ENCODE measurements around the gene SSU72. TPM values are rescaled to one million over a fixed set of nuclear protein-coding genes. Genes with fewer than 3 reads are reported as not detected.
"Not testable (repeated sequence)": the region's sequence is repeated elsewhere in the genome, so short reads cannot be mapped to it uniquely, and the experiment has no call there.

The SSU72 gene
- total RNA-seq, 1 donor from 2014 or later = 137 TPM

DNA sequence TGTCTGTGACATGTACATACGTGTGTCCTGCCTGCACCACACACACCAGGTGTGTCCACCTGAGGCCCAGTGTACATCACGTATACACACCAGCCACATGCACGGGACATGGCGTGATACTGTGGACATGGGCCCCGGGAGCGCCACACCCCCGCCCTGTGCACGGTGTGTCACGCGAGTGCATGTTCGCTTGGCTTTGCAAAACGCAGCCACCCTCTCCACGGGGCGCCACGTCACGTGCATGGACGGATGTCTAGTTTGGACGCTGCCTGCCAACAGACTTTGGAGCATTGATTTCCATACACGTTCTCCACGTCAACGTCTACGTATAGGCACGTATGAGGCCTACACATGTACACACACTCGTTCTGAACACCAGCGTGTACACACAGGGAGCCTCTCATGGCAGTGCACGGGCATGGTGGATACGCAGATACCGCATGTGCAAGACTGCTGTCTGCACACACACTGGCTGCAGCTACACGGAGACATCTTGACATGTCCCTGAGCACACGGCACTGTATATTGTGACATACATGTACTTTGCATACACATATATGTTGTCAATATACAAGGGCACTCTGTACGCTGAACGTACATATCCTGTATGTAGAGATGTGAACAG is 36.9 kb downstream of the SSU72 start:
- Mint-ChIP-seq H3K9me3 (no peaks in the 10 kb centered on the region), H3K4me3 (no peak overlapping the region), H3K27ac (no peak overlapping the region), H3K4me1 (ENCODE audit: low read depth) (no peaks in the 10 kb centered on the region), H3K36me3 (ENCODE audit: low read depth) (peaks cover 9% of the 10 kb centered on the region), H3K27me3 (ENCODE audit: insufficient read depth) (peaks cover 3% of the 10 kb centered on the region)
- intact Hi-C loops (cut with micrococcal nuclease) = no loop called here
- DNase-seq (ENCODE audit: low spot score) = no peak

DNA sequence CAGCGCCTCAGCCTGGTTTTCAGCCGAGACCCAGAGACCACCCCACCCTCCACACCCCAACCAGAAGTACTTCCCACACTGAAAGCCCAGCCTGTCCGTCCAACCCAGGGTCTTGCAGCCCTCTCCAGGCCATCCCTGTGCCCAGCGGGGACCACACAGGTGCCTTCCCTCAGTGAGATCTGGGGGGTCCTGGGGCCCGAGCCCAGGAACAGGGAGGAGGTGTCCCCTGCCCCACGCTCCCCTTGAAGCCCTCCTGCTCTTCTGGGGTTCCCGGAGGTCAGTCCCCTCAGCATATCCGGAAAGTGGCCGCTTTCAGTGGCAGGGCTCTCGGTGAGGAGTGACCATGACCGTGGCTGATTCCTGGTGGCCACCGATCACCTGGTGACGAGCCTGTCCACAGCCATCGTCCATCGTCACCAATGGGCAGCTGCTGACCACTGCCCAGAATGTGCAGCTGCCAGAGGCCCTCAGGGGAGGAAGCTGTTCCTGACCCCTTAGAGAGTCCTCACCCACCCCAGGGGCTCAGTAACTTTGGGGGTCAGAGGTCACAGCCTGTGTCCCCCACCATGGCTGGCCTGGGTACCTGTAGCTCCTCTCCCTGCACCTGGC is 37.6 kb downstream of the SSU72 start:
- no peak for DNase-seq (ENCODE audit: low spot score)
- Mint-ChIP-seq H3K27ac (no peak overlapping the region), H3K27me3 (ENCODE audit: insufficient read depth) (peaks cover 3% of the 10 kb centered on the region), H3K4me3 (no peak overlapping the region), H3K36me3 (ENCODE audit: low read depth) (peaks cover 9% of the 10 kb centered on the region), H3K4me1 (ENCODE audit: low read depth) (no peaks in the 10 kb centered on the region), H3K9me3 (peaks cover 2% of the 10 kb centered on the region)
- intact Hi-C loops (cut with micrococcal nuclease) = no loop called here

- Mint-ChIP-seq H3K27me3 (ENCODE audit: insufficient read depth) (peaks cover 3% of the 10 kb centered on the region), H3K36me3 (ENCODE audit: low read depth) (peaks cover 5% of the 10 kb centered on the region), H3K4me3 (no peak overlapping the region), H3K27ac (no peak overlapping the region), H3K4me1 (ENCODE audit: low read depth) (no peaks in the 10 kb centered on the region), H3K9me3 (peaks cover 6% of the 10 kb centered on the region)
- DNase-seq (ENCODE audit: low spot score) = no peak
- intact Hi-C loops (cut with micrococcal nuclease) = no loop called here
Measured at GRCh38 chr1:1536019-1536937, 38.4 kb downstream of the SSU72 start.

DNA sequence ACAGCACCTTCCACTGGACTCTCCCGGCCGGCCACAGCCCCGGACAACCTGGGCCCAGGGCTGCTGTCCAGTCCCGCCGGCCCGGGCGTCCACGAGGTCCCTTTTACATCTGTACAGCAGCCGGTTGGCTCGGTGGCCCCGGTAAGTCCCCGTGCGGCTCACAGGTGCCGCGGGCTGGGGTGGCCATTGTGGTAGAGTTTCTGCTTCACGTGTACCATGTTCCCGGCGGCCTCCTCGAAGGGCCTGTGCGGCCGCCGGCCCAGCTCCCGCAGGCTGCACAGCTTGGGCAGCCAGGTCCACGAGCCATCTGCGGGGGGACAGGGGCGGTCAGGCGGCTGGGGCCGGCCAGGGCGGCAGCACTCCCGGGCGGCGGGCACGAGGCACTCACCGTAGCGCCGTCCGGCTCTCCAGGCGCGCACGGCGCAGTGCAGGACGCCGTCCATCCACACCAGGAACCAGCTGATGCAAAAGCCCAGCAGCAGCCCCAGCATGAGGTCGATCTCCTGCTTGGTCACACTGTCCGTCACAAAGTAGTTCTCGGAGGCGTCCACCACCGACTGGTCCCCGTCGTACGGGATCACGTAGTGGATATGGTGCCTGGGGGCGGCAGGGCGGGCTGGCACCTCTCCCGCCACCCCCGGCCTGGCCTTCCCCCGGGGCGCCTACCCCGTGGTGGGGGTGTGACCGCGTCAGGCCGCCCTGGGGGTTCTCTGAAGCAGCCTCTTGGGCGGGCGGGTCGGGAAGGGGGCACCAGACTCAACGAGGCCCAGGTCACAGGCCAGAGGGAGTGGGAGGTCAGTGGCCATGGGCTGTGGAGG is 39.3 kb downstream of the SSU72 start:
- H3K27ac Mint-ChIP-seq = no peak overlapping the region
- intact Hi-C loops (cut with micrococcal nuclease) = no loop called here
- peaks cover 3% of the 10 kb centered on the region for H3K27me3 Mint-ChIP-seq (ENCODE audit: insufficient read depth)
- H3K4me3 Mint-ChIP-seq = no peak overlapping the region
- H3K9me3 Mint-ChIP-seq = peaks cover 6% of the 10 kb centered on the region
- H3K36me3 Mint-ChIP-seq (ENCODE audit: low read depth) = peaks cover 8% of the 10 kb centered on the region
- no peaks in the 10 kb centered on the region for H3K4me1 Mint-ChIP-seq (ENCODE audit: low read depth)
- no peak for DNase-seq (ENCODE audit: low spot score)

DNA sequence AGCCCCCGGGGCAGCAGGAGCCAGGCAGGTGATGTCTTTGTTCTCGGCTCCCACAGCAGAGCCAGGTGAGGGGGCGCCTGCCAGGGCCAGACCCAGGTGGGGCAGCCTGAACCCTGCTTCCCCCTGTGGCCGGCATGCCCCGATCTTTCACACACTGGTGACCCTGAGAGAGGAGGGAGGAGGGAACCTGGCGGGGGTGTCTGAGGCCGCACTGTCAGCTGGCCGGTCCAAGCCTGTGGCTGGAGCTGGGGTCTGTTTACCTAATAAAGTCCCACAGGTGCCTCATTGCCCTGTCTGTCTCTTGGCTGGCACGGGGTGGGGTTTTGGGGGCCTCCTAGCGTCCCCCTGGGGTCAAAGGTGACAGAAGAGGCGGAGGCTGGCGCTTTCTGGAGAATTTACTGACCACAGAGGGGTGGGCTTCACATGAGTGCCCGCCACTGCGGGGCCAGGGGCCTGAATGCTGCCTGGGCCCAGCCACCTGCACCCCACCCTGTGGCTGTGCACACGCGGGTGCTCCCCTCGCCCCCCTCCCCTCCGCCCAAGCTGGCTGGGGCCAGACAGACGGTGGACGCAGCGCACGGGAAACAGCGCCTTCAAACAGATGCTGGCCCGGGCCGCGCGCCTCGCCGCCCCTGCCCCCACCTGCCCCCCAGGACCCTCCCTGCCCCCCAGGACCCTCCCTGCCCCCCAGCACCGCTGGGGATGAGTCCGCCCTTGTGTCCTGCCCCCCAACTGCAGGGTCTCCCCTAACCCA is 40.1 kb downstream of the SSU72 start:
- intact Hi-C loops (cut with micrococcal nuclease) = no loop called here
- Mint-ChIP-seq H3K27ac (no peak overlapping the region), H3K4me1 (ENCODE audit: low read depth) (no peaks in the 10 kb centered on the region), H3K4me3 (no peak overlapping the region), H3K36me3 (ENCODE audit: low read depth) (peaks cover 16% of the 10 kb centered on the region), H3K27me3 (ENCODE audit: insufficient read depth) (peaks cover 3% of the 10 kb centered on the region), H3K9me3 (peaks cover 6% of the 10 kb centered on the region)
- no peak for DNase-seq (ENCODE audit: low spot score)

DNA sequence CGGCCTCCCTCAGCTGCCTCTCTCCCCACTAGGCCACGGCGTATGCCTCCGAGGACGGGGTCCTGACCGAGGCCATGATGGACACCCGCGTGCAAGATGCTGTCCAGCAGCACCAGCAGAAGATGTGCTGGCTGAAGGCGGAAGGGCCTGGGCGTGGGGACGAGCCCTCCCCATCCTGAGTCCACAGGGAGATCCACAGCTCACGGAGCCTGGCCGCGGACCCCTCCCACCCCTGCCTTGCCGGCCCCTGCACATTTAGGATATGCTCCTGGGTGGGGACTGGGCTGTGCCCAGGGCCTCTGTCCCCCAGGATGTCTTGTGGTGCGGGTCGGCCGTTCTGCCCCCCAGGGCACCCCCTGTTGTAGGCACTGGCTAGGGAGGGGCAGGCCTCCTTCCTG is 40.8 kb downstream of the SSU72 start:
- H3K27me3 Mint-ChIP-seq (ENCODE audit: insufficient read depth); H3K27ac Mint-ChIP-seq; DNase-seq (ENCODE audit: low spot score); H3K4me1 Mint-ChIP-seq (ENCODE audit: low read depth); intact Hi-C loops (cut with micrococcal nuclease); H3K4me3 Mint-ChIP-seq; H3K9me3 Mint-ChIP-seq: not testable (repeated sequence)
- H3K36me3 Mint-ChIP-seq (ENCODE audit: low read depth) = peaks cover 20% of the 10 kb centered on the region

DNA sequence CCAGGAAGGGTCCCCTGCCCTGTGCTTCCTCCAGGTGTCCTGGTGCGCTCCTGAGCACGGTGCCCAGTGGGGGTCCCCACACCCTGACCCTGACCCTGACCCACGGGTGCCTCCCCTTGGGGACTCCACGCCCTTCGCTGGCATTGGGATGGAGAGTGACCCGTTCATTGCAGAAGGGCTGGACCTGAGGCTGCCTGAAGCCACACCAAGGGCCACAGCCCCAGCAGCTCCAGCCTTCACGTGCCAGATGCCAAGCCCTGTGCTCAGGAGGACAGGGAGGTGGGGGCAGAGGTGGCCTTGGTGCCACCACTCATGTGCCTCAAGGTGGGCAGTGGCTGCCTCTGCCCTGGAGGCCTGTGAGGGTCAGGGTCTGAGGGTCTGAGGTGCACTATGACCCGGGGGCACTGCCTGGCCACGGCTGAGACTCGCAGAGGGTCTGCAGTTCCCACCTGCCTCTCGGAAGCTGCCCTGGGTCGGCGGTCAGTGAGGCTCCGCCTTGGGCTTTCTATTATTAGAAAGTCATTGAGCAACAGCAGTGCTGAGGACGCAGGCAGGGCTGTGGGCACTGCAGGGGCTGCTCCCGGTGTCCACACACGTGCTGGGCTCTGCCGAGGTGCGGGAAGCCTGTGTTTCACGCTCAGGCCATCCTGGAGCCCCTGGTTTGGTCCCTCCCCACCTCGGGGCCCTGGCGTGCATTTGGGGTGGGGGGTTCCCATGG is 41.3 kb downstream of the SSU72 start:
- intact Hi-C loops (cut with micrococcal nuclease); H3K4me3 Mint-ChIP-seq; H3K27ac Mint-ChIP-seq; H3K27me3 Mint-ChIP-seq (ENCODE audit: insufficient read depth); H3K4me1 Mint-ChIP-seq (ENCODE audit: low read depth); DNase-seq (ENCODE audit: low spot score); H3K9me3 Mint-ChIP-seq: not testable (repeated sequence)
- peaks cover 20% of the 10 kb centered on the region for H3K36me3 Mint-ChIP-seq (ENCODE audit: low read depth)

DNA sequence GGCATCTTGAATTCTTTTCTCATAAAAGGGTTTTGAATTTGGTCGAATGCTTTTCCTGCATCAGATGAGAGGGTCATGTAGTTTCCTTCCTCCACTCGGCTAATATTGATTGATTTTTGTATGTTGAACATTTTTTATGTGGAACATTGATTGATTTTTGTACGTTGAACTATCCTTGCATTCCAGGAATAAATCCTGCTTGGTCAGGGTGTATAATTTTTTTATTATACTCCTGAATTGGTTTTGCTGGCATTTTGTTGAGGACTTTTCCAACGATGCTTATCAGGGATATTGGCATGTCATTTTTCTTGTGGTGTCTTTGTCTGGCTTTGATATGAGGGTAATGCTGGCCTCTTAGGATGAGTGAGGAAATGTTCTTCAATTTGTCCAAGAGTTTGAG is 42.7 kb downstream of the SSU72 start:
- no peaks in the 10 kb centered on the region for H3K27me3 Mint-ChIP-seq (ENCODE audit: insufficient read depth)
- H3K4me3 Mint-ChIP-seq = no peak overlapping the region
- H3K27ac Mint-ChIP-seq = no peak overlapping the region
- H3K4me1 Mint-ChIP-seq (ENCODE audit: low read depth) = no peaks in the 10 kb centered on the region
- peaks cover 6% of the 10 kb centered on the region for H3K9me3 Mint-ChIP-seq
- DNase-seq (ENCODE audit: low spot score) = no peak
- H3K36me3 Mint-ChIP-seq (ENCODE audit: low read depth) = peaks cover 22% of the 10 kb centered on the region
- intact Hi-C loops (cut with micrococcal nuclease) = no loop called here

DNA sequence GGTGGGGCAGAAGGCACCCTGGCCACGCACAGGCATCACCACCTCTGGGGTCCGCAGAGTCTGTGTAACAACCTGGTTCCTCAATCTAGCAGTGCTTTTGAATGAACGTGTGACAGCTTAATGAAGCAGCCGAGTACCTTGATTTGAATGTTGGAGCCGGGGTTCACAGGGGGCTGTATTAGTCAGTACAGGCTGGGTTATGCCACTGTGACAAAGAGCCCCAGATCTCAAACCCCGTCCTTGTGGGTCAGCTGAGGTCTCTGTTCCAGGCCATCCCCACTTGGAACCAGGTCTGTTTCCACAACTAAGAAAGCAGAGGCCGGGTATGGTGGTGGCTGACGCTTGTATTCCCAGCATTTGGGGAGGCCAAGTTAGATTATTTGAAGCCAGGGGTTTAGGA is 44.7 kb downstream of the SSU72 start:
- no peaks in the 10 kb centered on the region for H3K4me1 Mint-ChIP-seq (ENCODE audit: low read depth)
- H3K9me3 Mint-ChIP-seq = peaks cover 6% of the 10 kb centered on the region
- intact Hi-C loops (cut with micrococcal nuclease) = no loop called here
- H3K36me3 Mint-ChIP-seq (ENCODE audit: low read depth) = peaks cover 25% of the 10 kb centered on the region
- no peaks in the 10 kb centered on the region for H3K27me3 Mint-ChIP-seq (ENCODE audit: insufficient read depth)
- DNase-seq (ENCODE audit: low spot score) = no peak
- H3K4me3 Mint-ChIP-seq = no peak overlapping the region
- H3K27ac Mint-ChIP-seq = no peak overlapping the region

GRCh38 chr1:1529321-1529720 is 45.3 kb downstream of the SSU72 start:
- Mint-ChIP-seq H3K4me1 (ENCODE audit: low read depth) (no peaks in the 10 kb centered on the region), H3K36me3 (ENCODE audit: low read depth) (peaks cover 25% of the 10 kb centered on the region), H3K27me3 (ENCODE audit: insufficient read depth) (no peaks in the 10 kb centered on the region), H3K4me3 (no peak overlapping the region), H3K27ac (no peak overlapping the region), H3K9me3 (peaks cover 6% of the 10 kb centered on the region)
- DNase-seq (ENCODE audit: low spot score) = no peak
- intact Hi-C loops (cut with micrococcal nuclease) = no loop called here

- DNase-seq (ENCODE audit: low spot score) = no peak
- no peak overlapping the region for H3K4me3 Mint-ChIP-seq
- peaks cover 25% of the 10 kb centered on the region for H3K36me3 Mint-ChIP-seq (ENCODE audit: low read depth)
- no peaks in the 10 kb centered on the region for H3K4me1 Mint-ChIP-seq (ENCODE audit: low read depth)
- no peak overlapping the region for H3K27ac Mint-ChIP-seq
- intact Hi-C loops (cut with micrococcal nuclease) = no loop called here
- H3K9me3 Mint-ChIP-seq = peaks cover 6% of the 10 kb centered on the region
- no peaks in the 10 kb centered on the region for H3K27me3 Mint-ChIP-seq (ENCODE audit: insufficient read depth)
Measured at GRCh38 chr1:1528301-1529267, 46.1 kb downstream of the SSU72 start.
